ENCODE data around the gene SYNDIG1L. TPM values are rescaled to one million over a fixed set of nuclear protein-coding genes. Genes with fewer than 3 reads are reported as not detected.

Gene SYNDIG1L
- total RNA-seq, 1 donor from 2014 or later = not detected

- peaks cover 7% of the 10 kb centered on the region for H3K9me3 Mint-ChIP-seq (ENCODE audit: unreplicated experiment)
These were observed 1.4 kb downstream of the SYNDIG1L start for GRCh38 chr14:74424606-74425005.

DNA sequence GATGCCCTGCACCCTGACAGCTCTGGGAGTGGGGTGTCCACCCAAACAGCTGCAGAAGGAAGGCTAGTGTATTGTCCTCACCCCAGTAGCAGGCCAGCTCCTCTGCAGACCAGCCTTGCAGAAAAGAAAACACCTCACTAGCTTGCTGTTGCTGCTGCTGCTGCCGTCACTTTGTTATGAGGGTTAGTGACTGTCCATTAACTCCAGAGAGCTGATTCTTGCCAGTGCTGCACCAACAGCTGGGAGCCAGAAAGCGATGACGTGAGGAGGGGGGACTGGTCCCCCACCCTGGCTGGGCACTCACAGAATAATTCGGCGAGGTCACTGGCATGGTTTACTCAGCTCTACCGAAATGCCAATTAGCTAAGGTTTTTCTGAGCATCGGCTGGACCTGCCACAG is 2.8 kb downstream of the SYNDIG1L start:
- Mint-ChIP-seq H3K27me3 (ENCODE audit: unreplicated experiment) (peaks cover 41% of the 10 kb centered on the region), H3K4me3 (ENCODE audit: unreplicated experiment) (no peak overlapping the region), H3K36me3 (ENCODE audit: unreplicated experiment) (no peaks in the 10 kb centered on the region), H3K27ac (ENCODE audit: unreplicated experiment) (no peak overlapping the region), H3K9me3 (ENCODE audit: unreplicated experiment) (peaks cover 7% of the 10 kb centered on the region), H3K4me1 (ENCODE audit: unreplicated experiment) (peaks cover 2% of the 10 kb centered on the region)
- no peak for DNase-seq (ENCODE audit: extremely low spot score, unreplicated experiment)
- TF ChIP-seq, protein P1, sequence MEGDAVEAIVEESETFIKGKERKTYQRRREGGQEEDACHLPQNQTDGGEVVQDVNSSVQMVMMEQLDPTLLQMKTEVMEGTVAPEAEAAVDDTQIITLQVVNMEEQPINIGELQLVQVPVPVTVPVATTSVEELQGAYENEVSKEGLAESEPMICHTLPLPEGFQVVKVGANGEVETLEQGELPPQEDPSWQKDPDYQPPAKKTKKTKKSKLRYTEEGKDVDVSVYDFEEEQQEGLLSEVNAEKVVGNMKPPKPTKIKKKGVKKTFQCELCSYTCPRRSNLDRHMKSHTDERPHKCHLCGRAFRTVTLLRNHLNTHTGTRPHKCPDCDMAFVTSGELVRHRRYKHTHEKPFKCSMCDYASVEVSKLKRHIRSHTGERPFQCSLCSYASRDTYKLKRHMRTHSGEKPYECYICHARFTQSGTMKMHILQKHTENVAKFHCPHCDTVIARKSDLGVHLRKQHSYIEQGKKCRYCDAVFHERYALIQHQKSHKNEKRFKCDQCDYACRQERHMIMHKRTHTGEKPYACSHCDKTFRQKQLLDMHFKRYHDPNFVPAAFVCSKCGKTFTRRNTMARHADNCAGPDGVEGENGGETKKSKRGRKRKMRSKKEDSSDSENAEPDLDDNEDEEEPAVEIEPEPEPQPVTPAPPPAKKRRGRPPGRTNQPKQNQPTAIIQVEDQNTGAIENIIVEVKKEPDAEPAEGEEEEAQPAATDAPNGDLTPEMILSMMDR (IDR thresholded peaks at IDR 0.05) = no peak

More at GRCh38 chr14:74424606-74425005, 1.4 kb downstream of the SYNDIG1L start:
- TF ChIP-seq, protein P1 (IDR thresholded peaks at IDR 0.05) = no peak
- DNase-seq (ENCODE audit: extremely low spot score, unreplicated experiment) = no peak
- H3K36me3 Mint-ChIP-seq (ENCODE audit: unreplicated experiment) = no peaks in the 10 kb centered on the region
- H3K27ac Mint-ChIP-seq (ENCODE audit: unreplicated experiment) = no peak overlapping the region
- no peak overlapping the region for H3K4me3 Mint-ChIP-seq (ENCODE audit: unreplicated experiment)
- peaks cover 54% of the 10 kb centered on the region for H3K27me3 Mint-ChIP-seq (ENCODE audit: unreplicated experiment)
- peaks cover 2% of the 10 kb centered on the region for H3K4me1 Mint-ChIP-seq (ENCODE audit: unreplicated experiment)

DNA sequence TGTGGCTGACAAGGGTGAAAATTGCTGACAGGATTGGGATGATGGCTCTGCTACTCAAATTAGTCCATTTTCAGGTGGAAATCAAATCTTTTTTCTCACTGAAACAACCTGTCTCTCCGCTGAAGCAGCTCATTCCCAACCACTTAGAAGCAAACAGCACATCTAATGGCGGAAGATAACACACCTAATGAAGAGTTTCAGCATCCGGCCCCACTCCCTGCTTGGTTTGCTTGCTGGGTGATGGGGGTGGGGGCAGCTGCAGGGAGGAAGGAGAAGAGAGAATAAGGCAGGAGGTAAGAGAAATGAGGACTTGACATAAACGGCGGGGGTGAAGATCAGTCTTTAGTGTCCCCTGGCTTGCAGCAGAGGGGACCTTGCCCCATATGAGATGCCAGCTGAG is 4.0 kb downstream of the SYNDIG1L start:
- H3K4me3 Mint-ChIP-seq (ENCODE audit: unreplicated experiment) = no peak overlapping the region
- no peak for DNase-seq (ENCODE audit: extremely low spot score, unreplicated experiment)
- peaks cover 7% of the 10 kb centered on the region for H3K9me3 Mint-ChIP-seq (ENCODE audit: unreplicated experiment)
- no peak overlapping the region for H3K27ac Mint-ChIP-seq (ENCODE audit: unreplicated experiment)
- peaks cover 32% of the 10 kb centered on the region for H3K27me3 Mint-ChIP-seq (ENCODE audit: unreplicated experiment)
- H3K4me1 Mint-ChIP-seq (ENCODE audit: unreplicated experiment) = peaks cover 2% of the 10 kb centered on the region
- TF ChIP-seq, protein P1 (IDR thresholded peaks at IDR 0.05) = no peak
- H3K36me3 Mint-ChIP-seq (ENCODE audit: unreplicated experiment) = no peaks in the 10 kb centered on the region

- Mint-ChIP-seq H3K36me3 (ENCODE audit: unreplicated experiment) (no peaks in the 10 kb centered on the region), H3K4me1 (ENCODE audit: unreplicated experiment) (peaks cover 4% of the 10 kb centered on the region), H3K9me3 (ENCODE audit: unreplicated experiment) (peaks cover 7% of the 10 kb centered on the region), H3K27ac (ENCODE audit: unreplicated experiment) (no peak overlapping the region), H3K4me3 (ENCODE audit: unreplicated experiment) (no peak overlapping the region), H3K27me3 (ENCODE audit: unreplicated experiment) (peaks cover 31% of the 10 kb centered on the region)
- TF ChIP-seq, protein P1 (IDR thresholded peaks at IDR 0.05) = no peak
- DNase-seq (ENCODE audit: extremely low spot score, unreplicated experiment) = no peak
These were observed 6.9 kb downstream of the SYNDIG1L start for GRCh38 chr14:74419086-74419485.

DNA sequence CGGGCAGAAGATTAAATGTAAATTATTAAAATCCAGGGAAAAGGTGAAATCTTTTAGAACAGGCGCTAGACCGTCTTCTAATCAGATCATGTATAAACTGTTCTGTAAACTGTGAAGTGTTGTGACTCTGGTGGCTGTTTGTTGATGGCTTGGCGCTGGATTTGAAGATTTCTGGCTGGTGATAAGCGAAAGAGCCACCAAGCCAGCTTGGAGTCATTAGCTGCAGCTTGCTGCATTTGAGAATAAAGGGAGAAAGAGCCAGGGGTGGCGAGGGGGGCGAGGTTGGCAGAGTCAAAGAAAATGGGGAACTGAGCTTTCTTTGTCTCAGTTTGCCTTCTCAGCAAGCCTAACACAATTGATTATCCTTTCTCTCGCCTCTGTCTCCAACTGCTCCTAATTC is 8.0 kb downstream of the SYNDIG1L start:
- H3K27me3 Mint-ChIP-seq (ENCODE audit: unreplicated experiment) = peaks cover 39% of the 10 kb centered on the region
- H3K36me3 Mint-ChIP-seq (ENCODE audit: unreplicated experiment) = no peaks in the 10 kb centered on the region
- no peak overlapping the region for H3K4me3 Mint-ChIP-seq (ENCODE audit: unreplicated experiment)
- H3K4me1 Mint-ChIP-seq (ENCODE audit: unreplicated experiment) = peaks cover 5% of the 10 kb centered on the region
- no peak overlapping the region for H3K27ac Mint-ChIP-seq (ENCODE audit: unreplicated experiment)
- no peak for DNase-seq (ENCODE audit: extremely low spot score, unreplicated experiment)
- TF ChIP-seq, protein P1 (IDR thresholded peaks at IDR 0.05) = no peak
- peaks cover 7% of the 10 kb centered on the region for H3K9me3 Mint-ChIP-seq (ENCODE audit: unreplicated experiment)

Measured in osteocyte (in vitro differentiated cells).